ENCODE measurements around the gene AOC1. TPM values are rescaled to one million over a fixed set of nuclear protein-coding genes. Genes with fewer than 3 reads are reported as not detected.

The AOC1 gene
- total RNA-seq, 4 donors from 2014 or later, result 0.23 to 0.45 (median 0.33) TPM; not detected in 1

- 43% methylated on average over 5 of the region's 5 CpGs for WGBS
- intact Hi-C loops (cut with DNase I), result no loop called here
Measured at GRCh38 chr7:150820148-150820547, 32.2 kb upstream of the AOC1 start.

GRCh38 chr7:150820578-150821198 lies 31.6 kb upstream of the AOC1 start:
- Histone ChIP-seq H3K9me3 (peaks cover 0 to 18% (median 13%) of the 10 kb centered on the region in 4 donors), H3K4me3 (no peak overlapping the region), H3K4me1 (peaks cover 0 to 7% (median 0%) of the 10 kb centered on the region in 4 donors), H3K36me3 (no peaks in the 10 kb centered on the region), H3K27me3 (no peaks in the 10 kb centered on the region), H3K27ac (replicated peaks in 1 of 4) (no peak overlapping the region)
- 60% methylated on average over 7 of the region's 7 CpGs for WGBS
- intact Hi-C loops (cut with DNase I), result no loop called here
- no peak for TF ChIP-seq POLR2A (IDR thresholded peaks at IDR 0.05; ENCODE audit: low read depth)
- no peak for TF ChIP-seq POLR2AphosphoS5 (IDR thresholded peaks at IDR 0.05)
- TF ChIP-seq EP300 (IDR thresholded peaks at IDR 0.05), result no peak
- no peak for TF ChIP-seq CTCF (IDR thresholded peaks at IDR 0.05)
- DNase-seq (ENCODE audit: extremely low spot score), result peak; percentile 12

More at GRCh38 chr7:150820148-150820547, 32.2 kb upstream of the AOC1 start:
- Histone ChIP-seq H3K4me3 (no peak overlapping the region), H3K36me3 (no peaks in the 10 kb centered on the region), H3K27me3 (no peaks in the 10 kb centered on the region), H3K27ac (replicated peaks in 1 of 4) (no peak overlapping the region), H3K9me3 (peaks cover 0 to 22% (median 14%) of the 10 kb centered on the region in 4 donors), H3K4me1 (peaks cover 0 to 5% (median 0%) of the 10 kb centered on the region in 4 donors)
- peak; percentile 64 for DNase-seq (ENCODE audit: extremely low spot score)
- no peak for TF ChIP-seq EP300 (IDR thresholded peaks at IDR 0.05)
- no peak for TF ChIP-seq POLR2AphosphoS5 (IDR thresholded peaks at IDR 0.05)
- no peak for TF ChIP-seq CTCF (IDR thresholded peaks at IDR 0.05)
- no peak for TF ChIP-seq POLR2A (IDR thresholded peaks at IDR 0.05; ENCODE audit: low read depth)

- Histone ChIP-seq H3K4me3 (no peak overlapping the region), H3K9me3 (no peaks in the 10 kb centered on the region), H3K36me3 (no peaks in the 10 kb centered on the region), H3K4me1 (peaks cover 0 to 9% (median 0%) of the 10 kb centered on the region in 4 donors), H3K27ac (replicated peaks in 1 of 4) (no peak overlapping the region), H3K27me3 (no peaks in the 10 kb centered on the region)
- peak; percentile 50 for DNase-seq (ENCODE audit: extremely low spot score)
- WGBS, result 75% methylated on average over 8 of the region's 8 CpGs
- intact Hi-C loops (cut with DNase I), result no loop called here
- TF ChIP-seq CTCF (IDR thresholded peaks at IDR 0.05) (no peak), EP300 (IDR thresholded peaks at IDR 0.05) (no peak), POLR2A (IDR thresholded peaks at IDR 0.05; ENCODE audit: low read depth) (no peak), POLR2AphosphoS5 (IDR thresholded peaks at IDR 0.05) (no peak)
Measured at GRCh38 chr7:150823043-150823442, 29.3 kb upstream of the AOC1 start.

- Histone ChIP-seq H3K9me3 (no peaks in the 10 kb centered on the region), H3K4me1 (peaks cover 0 to 9% (median 0%) of the 10 kb centered on the region in 4 donors), H3K36me3 (no peaks in the 10 kb centered on the region), H3K4me3 (no peak overlapping the region), H3K27ac (replicated peaks in 1 of 4) (no peak overlapping the region), H3K27me3 (no peaks in the 10 kb centered on the region)
- TF ChIP-seq POLR2AphosphoS5 (IDR thresholded peaks at IDR 0.05) (no peak), POLR2A (IDR thresholded peaks at IDR 0.05; ENCODE audit: low read depth) (no peak), CTCF (IDR thresholded peaks at IDR 0.05) (no peak), EP300 (IDR thresholded peaks at IDR 0.05) (no peak)
- 87% methylated on average over 10 of the region's 10 CpGs for WGBS
- DNase-seq (ENCODE audit: extremely low spot score), result peak; percentile 57
- intact Hi-C loops (cut with DNase I), result no loop called here
Measured at GRCh38 chr7:150823484-150824126, 28.7 kb upstream of the AOC1 start.
